K562 (cell line): ENCODE data around the gene MRPL40. TPM values are rescaled to one million over a fixed set of nuclear protein-coding genes. Genes with fewer than 3 reads are reported as not detected.
A peak's percentile ranks its signal among the peaks of the same experiment; 100 is the strongest.

Source experiments
- ARID3A ChIP-seq: IDR thresholded peaks from 2 replicates; pipeline ENCODE4 v1.6.1; 2012; ENCODE audit warnings: low read depth, low read length, improper control_type of control experiment, borderline replicate concordance
- BRD9 ChIP-seq: fragments of 450-650 bp; IDR thresholded peaks from 2 replicates; pipeline ENCODE4 v1.6.1; 2018; ENCODE audit warnings: low read depth; ENCODE audit not compliant: partially characterized antibody
- CREB3 ChIP-seq: fragments of 450-650 bp; conservative IDR thresholded peaks from 2 replicates; pipeline ENCODE4 v1.6.1; 2016; ENCODE audit warnings: missing genetic modification characterization, low read depth, mild to moderate bottlenecking, missing compliant biosample characterization, moderate library complexity
- DEAF1 ChIP-seq: fragments of 450-650 bp; formaldehyde crosslinking; IDR thresholded peaks from 2 replicates; pipeline ENCODE4 v1.4.0; 2020; ENCODE audit warnings: mild to moderate bottlenecking, moderate library complexity
- E2F8 ChIP-seq: fragments of 450-650 bp; IDR thresholded peaks from 2 replicates; pipeline ENCODE4 v1.7.1; 2018; ENCODE audit warnings: mild to moderate bottlenecking, low read depth; ENCODE audit not compliant: partially characterized antibody
- ERF ChIP-seq: fragments of 450-650 bp; formaldehyde crosslinking; IDR thresholded peaks from 2 replicates; pipeline ENCODE4 v1.4.0; 2020; ENCODE audit warnings: mild to moderate bottlenecking, mixed read lengths
- GTF2F1 ChIP-seq: IDR thresholded peaks from 2 replicates; pipeline ENCODE4 v1.6.1; 2011; ENCODE audit warnings: low read depth, low read length, improper control_type of control experiment
- NBN ChIP-seq: fragments of 450-650 bp; IDR thresholded peaks from 2 replicates; pipeline ENCODE4 v1.6.1; 2016; ENCODE audit warnings: low read depth, mild to moderate bottlenecking
- SMAD4 ChIP-seq: fragments of 250-450 bp; sonication (Bioruptor Pico); conservative IDR thresholded peaks from 2 replicates; pipeline ENCODE4 v1.8.0; 2021; ENCODE audit warnings: inconsistent platforms, mild to moderate bottlenecking, moderate library complexity
- SMARCA4 ChIP-seq: fragments of 450-650 bp; IDR thresholded peaks from 2 replicates; pipeline ENCODE4 v1.6.1; 2016
- TRIM24 ChIP-seq, 2 experiments: fragments of 450-650 bp; IDR thresholded peaks; 2 replicates each; pipeline ENCODE4 v1.6.1; 2016
- YY1 ChIP-seq, 3 experiments: IDR thresholded peaks; 2 replicates each; pipeline ENCODE4 v1.6.1; 2011; ENCODE audit warnings: low read length in 2 of 3, mild to moderate bottlenecking in 2 of 3, moderate library complexity in 2 of 3, borderline replicate concordance in 1 of 3, control low read depth in 1 of 3, low read depth in 1 of 3; ENCODE audit not compliant: insufficient read depth in 3 of 3, insufficient replicate concordance in 2 of 3, control insufficient read depth in 1 of 3, insufficient read length in 1 of 3; ENCODE audit errors: extremely low read depth in 1 of 3
- ZNF121 ChIP-seq: sonication (generic); formaldehyde crosslinking; conservative IDR thresholded peaks from 2 replicates; pipeline ENCODE4 v1.8.0; 2022; ENCODE audit warnings: missing genetic modification reagents
- ZNF384 ChIP-seq: IDR thresholded peaks from 2 replicates; pipeline ENCODE4 v1.6.1; 2012; ENCODE audit warnings: low read depth, low read length, improper control_type of control experiment
- ZNF408 ChIP-seq: fragments of 250-450 bp; sonication (Bioruptor Pico); IDR thresholded peaks from 2 replicates; pipeline ENCODE4 v1.4.0; 2020; ENCODE audit warnings: low read depth, mild to moderate bottlenecking, moderate library complexity
- ZNF41 ChIP-seq: fragments of 250-450 bp; sonication (Bioruptor Pico); conservative IDR thresholded peaks from 2 replicates; pipeline ENCODE4 v1.4.0; 2020; ENCODE audit warnings: mild to moderate bottlenecking
- polyA plus RNA-seq, 8 experiments: library from polyadenylated mRNA; depleted of rRNA in 4 of 8; stranded (reverse) in 5 of 8; unstranded in 3 of 8; fragments of >200 nt; fragmentation: Nextera tagmentation in 2 of 8; fragmentation: Illumina TruSeq in 1 of 8; extraction: Ambion mirVana in 2 of 8; extraction: Trizol in 1 of 8; gene quantifications; 2 replicates each; pipeline versions ENCODE4 v1.2.1 to v1.2.3, GENCODE V29; 2011 to 2014; ENCODE audit warnings: inconsistent platforms in 1 of 8, missing spikeins in 1 of 8
- total RNA-seq, 7 experiments: library from RNA; depleted of rRNA in 6 of 7; stranded (reverse); fragments of >200 nt in 6 of 7; fragmentation: Illumina TruSeq in 2 of 7; extraction: Trizol in 2 of 7; gene quantifications; 2 replicates each; pipeline versions ENCODE4 v1.2.1 to v1.2.3, GENCODE V29; 2011 to 2021; ENCODE audit warnings: low replicate concordance in 1 of 7
- TF ChIP-seq, protein P1 (sequence below): fragments of 200-800 bp; sonication (Bioruptor generic); IDR thresholded peaks from 2 replicates; pipeline ENCODE4 v1.6.1; 2017; ENCODE audit warnings: missing genetic modification characterization, missing compliant biosample characterization

MRPL40 gene
- total and polyA plus RNA-seq, 9 of the 15 experiments (the other 6 are each of a cell fraction or from before 2014, with no cell fraction given), result 132 to 652 (median 208) TPM

DNA sequence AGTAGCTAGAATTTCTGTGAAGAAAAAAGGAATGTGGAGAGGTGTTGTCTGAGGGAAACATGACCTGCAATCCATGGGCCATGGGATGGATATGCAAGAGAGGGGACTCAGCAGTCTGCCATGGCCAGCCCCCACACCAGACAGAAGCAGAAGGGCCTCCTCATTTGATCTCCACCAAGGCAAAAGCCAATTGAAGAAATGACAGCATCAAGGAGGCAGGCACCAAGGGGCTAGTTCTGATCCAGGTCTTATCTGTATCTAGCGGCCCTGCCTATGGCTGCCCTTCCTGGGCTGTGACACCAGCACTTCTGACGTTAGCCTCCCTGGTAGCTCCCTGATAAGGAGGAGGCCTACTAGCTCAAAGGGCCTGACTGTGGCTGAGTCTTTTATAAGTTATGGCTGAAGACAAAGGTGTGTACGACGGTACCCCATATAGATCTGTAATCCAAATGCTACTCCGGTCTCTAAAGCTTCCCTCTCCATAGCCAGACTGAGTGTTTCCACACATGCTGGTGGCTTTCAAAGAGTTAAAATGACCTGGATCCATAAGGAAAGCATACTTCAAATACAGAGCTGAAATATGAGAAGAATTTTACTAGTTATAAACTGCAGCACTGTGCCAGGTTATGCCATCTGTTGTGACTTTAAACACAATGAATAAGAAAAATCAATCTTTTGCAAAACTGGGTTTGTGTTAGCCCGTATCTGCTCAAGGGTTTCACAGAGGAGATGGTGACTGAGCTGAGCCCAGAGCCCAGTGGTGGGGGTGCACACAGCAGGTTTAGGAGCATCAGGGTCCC lies 35.2 kb upstream of the MRPL40 start (continued):
- TF ChIP-seq YY1 (IDR thresholded peaks at IDR 0.05; ENCODE audit: borderline replicate concordance in 1 of 3, control insufficient read depth in 1 of 3, extremely low read depth in 1 of 3, insufficient read depth in 3 of 3, insufficient read length in 1 of 3, insufficient replicate concordance in 2 of 3, low read depth in 1 of 3, low read length in 2 of 3) (peak in 1 of 3 experiments; percentile 66), SMARCA4 (peak; percentile 100), ZNF408 (CRISPR knock-in tag) (no peak), SMAD4 (CRISPR knock-in tag) (peak; percentile 95), E2F8 (peak; percentile 50), ARID3A (peak; percentile 98; the same call in 1 of the 2 replicates), DEAF1 (no peak; the same call in 1 of the 2 replicates), ZNF121 (CRISPR knock-in tag) (no peak), ERF (CRISPR knock-in tag) (0 out of 2 replicates have a peak, but pooled peaks have one; percentile 6), GTF2F1 (peak; percentile 85; the same call in 1 of the 2 replicates), ZNF384 (no peak), CREB3 (peak; percentile 79), NBN (peak; percentile 97; the same call in 1 of the 2 replicates), BRD9 (peak; percentile 87), TRIM24 (IDR thresholded peaks at IDR 0.05) (no peak), ZNF41 (0 out of 2 replicates have a peak, but pooled peaks have one; percentile 38)
- TF ChIP-seq, protein P1, sequence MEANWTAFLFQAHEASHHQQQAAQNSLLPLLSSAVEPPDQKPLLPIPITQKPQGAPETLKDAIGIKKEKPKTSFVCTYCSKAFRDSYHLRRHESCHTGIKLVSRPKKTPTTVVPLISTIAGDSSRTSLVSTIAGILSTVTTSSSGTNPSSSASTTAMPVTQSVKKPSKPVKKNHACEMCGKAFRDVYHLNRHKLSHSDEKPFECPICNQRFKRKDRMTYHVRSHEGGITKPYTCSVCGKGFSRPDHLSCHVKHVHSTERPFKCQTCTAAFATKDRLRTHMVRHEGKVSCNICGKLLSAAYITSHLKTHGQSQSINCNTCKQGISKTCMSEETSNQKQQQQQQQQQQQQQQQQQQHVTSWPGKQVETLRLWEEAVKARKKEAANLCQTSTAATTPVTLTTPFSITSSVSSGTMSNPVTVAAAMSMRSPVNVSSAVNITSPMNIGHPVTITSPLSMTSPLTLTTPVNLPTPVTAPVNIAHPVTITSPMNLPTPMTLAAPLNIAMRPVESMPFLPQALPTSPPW (CRISPR knock-in tag), result peak; percentile 71; the same call in 1 of the 2 replicates
